B cell (primary cell): Measurements from ENCODE around the gene B3GALT6.

Experiments
- CTCF ChIP-seq: fragments of 200-600 bp; IDR thresholded peaks from one replicate; pipeline ENCODE4 v1.8.0; 2022; ENCODE audit warnings: antibody characterized with exemption, mild to moderate bottlenecking
- EZH2 ChIP-seq: IDR thresholded peaks from 2 replicates; pipeline ENCODE4 v1.6.1; 2012; ENCODE audit warnings: borderline replicate concordance, low read depth, mild to moderate bottlenecking, moderate library complexity, low read length; ENCODE audit not compliant: insufficient read depth, poor library complexity, severe bottlenecking

GRCh38 chr1:1217621-1218523, 14.2 kb upstream of the B3GALT6 start:
- no peak for TF ChIP-seq CTCF
- TF ChIP-seq EZH2, result no peak
